H1 (cell line): ENCODE data around the gene ZNF674. TPM values are rescaled to one million over a fixed set of nuclear protein-coding genes. Genes with fewer than 3 reads are reported as not detected.

Experiments
- CTCF ChIA-PET: fragments of 300-600 bp; sonication (Branson Sonifier 250); formaldehyde crosslinking; loops from one replicate; lab custom pipeline; 2021; ENCODE audit not compliant: partially characterized antibody; lab: Charles Lee
- POLR2A ChIA-PET: fragments of 300-600 bp; sonication (Branson Sonifier 250); formaldehyde crosslinking; loops from one replicate; lab custom pipeline; 2021; ENCODE audit warnings: inconsistent platforms; ENCODE audit not compliant: partially characterized antibody; lab: Charles Lee
- DNase-seq, 2 experiments: peaks; one replicate each; pipeline versions ENCODE4 v3.0.0 to v3.0.0-alpha.2; 2010 to 2022; ENCODE audit warnings: low spot score in 2 of 2, low read depth in 1 of 2, mixed read lengths in 1 of 2
- FAIRE-seq: peaks from 2 replicates; lab custom pipeline; 2011; peaks lifted over from hg19 to GRCh38; lab: Jason Lieb, UNC
- H2AFZ ChIP-seq: 2 replicates; pipeline ENCODE4 v1.8.1; 2012; ENCODE audit warnings: low read length, inconsistent platforms
- H2AK5ac ChIP-seq: 2 replicates; pipeline ENCODE4 v1.6.1; 2013; ENCODE audit warnings: low read depth, low read length
- H2BK120ac ChIP-seq: replicated peaks from 2 replicates; pipeline ENCODE3; 2013; ENCODE audit warnings: low read depth, low read length, inconsistent platforms
- H2BK12ac ChIP-seq: 2 replicates; pipeline ENCODE4 v1.6.1; 2013; ENCODE audit warnings: low read depth, low read length
- H2BK15ac ChIP-seq: 2 replicates; pipeline ENCODE4 v1.6.1; 2013; ENCODE audit warnings: low read length
- H2BK20ac ChIP-seq: 2 replicates; pipeline ENCODE4 v1.6.1; 2013; ENCODE audit warnings: low read length
- H2BK5ac ChIP-seq: 2 replicates; pipeline ENCODE4 v1.6.1; 2013; ENCODE audit warnings: low read depth, low read length
- H3K14ac ChIP-seq: 2 replicates; pipeline ENCODE4 v1.6.1; 2013; ENCODE audit warnings: inconsistent platforms; ENCODE audit not compliant: insufficient read length
- H3K18ac ChIP-seq: 2 replicates; pipeline ENCODE4 v1.6.1; 2013; ENCODE audit warnings: low read length; ENCODE audit errors: extremely low read depth
- H3K23ac ChIP-seq: 2 replicates; pipeline ENCODE4 v1.6.1; 2013; ENCODE audit warnings: inconsistent platforms; ENCODE audit not compliant: insufficient read length
- H3K23me2 ChIP-seq: 2 replicates; pipeline ENCODE4 v1.6.1; 2013; ENCODE audit warnings: low read depth, low read length
- H3K27ac ChIP-seq: 2 replicates; pipeline ENCODE4 v1.6.1; 2011; ENCODE audit warnings: low read depth, low read length, inconsistent platforms
- H3K27me3 ChIP-seq, 4 experiments: replicated peaks in 1 of 4; 1 replicate in 1 of 4; 2 replicates in 3 of 4; pipeline versions ENCODE4 v1.6.1 to v1.8.1; 2011 to 2013; ENCODE audit warnings: low read length in 3 of 4, mild to moderate bottlenecking in 3 of 4, inconsistent platforms in 2 of 4, mixed read lengths in 2 of 4, moderate library complexity in 1 of 4; ENCODE audit not compliant: control insufficient read depth in 3 of 4, insufficient read depth in 3 of 4; ENCODE audit errors: extremely low read depth in 1 of 4
- H3K36me3 ChIP-seq, 4 experiments: 2 replicates each; pipeline versions ENCODE4 v1.6.1 to v1.8.1; 2011 to 2013; ENCODE audit warnings: mild to moderate bottlenecking in 4 of 4, low read length in 3 of 4, moderate library complexity in 2 of 4, control low read depth in 1 of 4, inconsistent platforms in 1 of 4; ENCODE audit not compliant: insufficient read depth in 4 of 4, control insufficient read depth in 2 of 4
- H3K4ac ChIP-seq: replicated peaks from 2 replicates; pipeline ENCODE3; 2013; ENCODE audit warnings: low read length, low read depth, mixed read lengths, inconsistent platforms; ENCODE audit not compliant: insufficient read length
- H3K4me1 ChIP-seq, 4 experiments: replicated peaks in 1 of 4; 1 replicate in 1 of 4; 2 replicates in 3 of 4; pipeline versions ENCODE4 v1.6.1 to v1.8.1; 2011 to 2013; ENCODE audit warnings: low read length in 3 of 4, inconsistent platforms in 2 of 4, mixed read lengths in 1 of 4; ENCODE audit not compliant: insufficient read depth in 4 of 4, control insufficient read depth in 3 of 4
- H3K4me2 ChIP-seq, 2 experiments: 2 replicates each; pipeline versions ENCODE4 v1.6.1 to v1.8.1; 2011 to 2013; ENCODE audit warnings: low read depth in 2 of 2, low read length in 2 of 2, control low read depth in 1 of 2, inconsistent platforms in 1 of 2, mild to moderate bottlenecking in 1 of 2; ENCODE audit not compliant: insufficient read depth in 1 of 2
- H3K4me3 ChIP-seq, 4 experiments: fragments of 200-600, 300-600 bp in 1 of 4; sonication (generic), shearing (Covaris generic), sonication (Bioruptor Twin) in 1 of 4; 2 replicates each; pipeline versions ENCODE4 v1.5.1 to v1.8.1; 2011 to 2016; ENCODE audit warnings: low read length in 4 of 4, low read depth in 3 of 4, control low read depth in 2 of 4, inconsistent platforms in 2 of 4, mild to moderate bottlenecking in 2 of 4, mixed read lengths in 1 of 4, moderate library complexity in 1 of 4; ENCODE audit not compliant: insufficient read depth in 2 of 4; ENCODE audit errors: extremely low read depth in 1 of 4
- H3K56ac ChIP-seq: replicated peaks from 2 replicates; pipeline ENCODE3; 2013; ENCODE audit warnings: low read depth, mild to moderate bottlenecking, mixed read lengths, low read length, inconsistent platforms; ENCODE audit not compliant: insufficient read length
- H3K79me1 ChIP-seq: 2 replicates; pipeline ENCODE4 v1.6.1; 2013; ENCODE audit warnings: low read depth, low read length, control low read depth
- H3K79me2 ChIP-seq, 2 experiments: 2 replicates each; pipeline versions ENCODE4 v1.6.1 to v1.8.1; 2012 to 2013; ENCODE audit warnings: low read length in 2 of 2, mild to moderate bottlenecking in 2 of 2, inconsistent platforms in 1 of 2; ENCODE audit not compliant: insufficient read depth in 2 of 2, control insufficient read depth in 1 of 2
- H3K9ac ChIP-seq, 4 experiments: replicated peaks in 1 of 4; 1 replicate in 1 of 4; 2 replicates in 3 of 4; pipeline versions ENCODE4 v1.6.1 to v1.8.1; 2011 to 2013; ENCODE audit warnings: low read depth in 3 of 4, low read length in 3 of 4, control low read depth in 2 of 4, mild to moderate bottlenecking in 2 of 4, moderate library complexity in 2 of 4, inconsistent platforms in 1 of 4; ENCODE audit errors: extremely low read depth in 1 of 4
- H3K9me3 ChIP-seq, 2 experiments: 2 replicates each; pipeline versions ENCODE4 v1.6.1 to v1.8.1; 2012 to 2013; ENCODE audit warnings: mild to moderate bottlenecking in 2 of 2, moderate library complexity in 2 of 2, control low read depth in 1 of 2, inconsistent platforms in 1 of 2, low read depth in 1 of 2, low read length in 1 of 2, mixed read lengths in 1 of 2; ENCODE audit not compliant: insufficient read depth in 2 of 2
- H4K20me1 ChIP-seq, 2 experiments: replicated peaks in 1 of 2; 2 replicates each; pipeline versions ENCODE3 to v1.8.1; 2011 to 2013; ENCODE audit warnings: inconsistent platforms in 2 of 2, low read length in 2 of 2, mild to moderate bottlenecking in 1 of 2; ENCODE audit not compliant: insufficient read depth in 2 of 2, control insufficient read depth in 1 of 2
- H4K5ac ChIP-seq: 2 replicates; pipeline ENCODE4 v1.6.1; 2013; ENCODE audit warnings: low read length, low read depth, mixed read lengths, inconsistent platforms; ENCODE audit not compliant: insufficient read length
- H4K8ac ChIP-seq: 2 replicates; pipeline ENCODE4 v1.8.0; 2013; ENCODE audit warnings: mild to moderate bottlenecking, moderate library complexity, low read length, inconsistent platforms; ENCODE audit not compliant: insufficient read depth; ENCODE audit errors: extremely low read depth
- H4K91ac ChIP-seq: replicated peaks from 2 replicates; pipeline ENCODE3; 2013; ENCODE audit warnings: low read length, mixed read lengths, inconsistent platforms; ENCODE audit not compliant: insufficient read length
- BACH1 ChIP-seq: IDR thresholded peaks from 2 replicates; pipeline ENCODE4 v1.6.1; 2012; ENCODE audit warnings: low read length, improper control_type of control experiment
- CHD1 ChIP-seq: IDR thresholded peaks from 2 replicates; pipeline ENCODE4 v1.6.1; 2012; ENCODE audit warnings: low read depth, low read length, improper control_type of control experiment
- GABPA ChIP-seq: IDR thresholded peaks from 2 replicates; pipeline ENCODE4 v1.6.1; 2011; ENCODE audit warnings: mild to moderate bottlenecking, low read length, moderate library complexity, borderline replicate concordance; ENCODE audit not compliant: insufficient read depth
- HDAC6 ChIP-seq: IDR thresholded peaks from one replicate; pipeline ENCODE4 v1.7.1; 2012; ENCODE audit warnings: low read depth, mild to moderate bottlenecking, inconsistent platforms, low read length, moderate library complexity
- KDM4A ChIP-seq: IDR thresholded peaks from one replicate; pipeline ENCODE4 v1.7.1; 2012; ENCODE audit warnings: low read depth, mild to moderate bottlenecking, moderate library complexity, low read length, inconsistent platforms; ENCODE audit not compliant: severe bottlenecking
- NANOG ChIP-seq: IDR thresholded peaks from 2 replicates; pipeline ENCODE4 v1.6.1; 2011; ENCODE audit warnings: low read length, low read depth, mild to moderate bottlenecking, inconsistent platforms; ENCODE audit not compliant: insufficient read depth, poor library complexity, severe bottlenecking
- NRF1 ChIP-seq: IDR thresholded peaks from 2 replicates; pipeline ENCODE4 v1.6.1; 2011; ENCODE audit warnings: mild to moderate bottlenecking, low read depth, low read length, improper control_type of control experiment
- RBBP5 ChIP-seq: IDR thresholded peaks from 2 replicates; pipeline ENCODE4 v1.7.1; 2012; ENCODE audit warnings: low read depth, mild to moderate bottlenecking, inconsistent platforms, low read length, moderate library complexity, borderline replicate concordance
- SIRT6 ChIP-seq: IDR thresholded peaks from one replicate; pipeline ENCODE4 v1.7.1; 2012; ENCODE audit warnings: low read length, inconsistent platforms
- TBP ChIP-seq: IDR thresholded peaks from 2 replicates; pipeline ENCODE4 v1.6.1; 2011; ENCODE audit warnings: low read depth, low read length, improper control_type of control experiment
- WGBS, 2 experiments: shearing (Covaris generic) in 1 of 2; methylation state at CpG; one replicate each; pipeline versions ENCODE4 v1.1.6 to v1.1.7; 2013 to 2015; ENCODE audit warnings: low lambda C conversion rate in 2 of 2, mixed read lengths in 2 of 2, inconsistent platforms in 1 of 2, low coverage in 1 of 2, missing lambda C conversion rate in 1 of 2; ENCODE audit not compliant: insufficient replicate concordance in 2 of 2, insufficient coverage in 1 of 2, insufficient read length in 1 of 2; ENCODE audit errors: extremely low coverage in 1 of 2, missing lambda C conversion rate in 1 of 2; 5-methylcytosine and 5-hydroxymethylcytosine counted together
- polyA plus RNA-seq, 7 experiments: library from polyadenylated mRNA; depleted of rRNA in 3 of 7; stranded (reverse) in 5 of 7; unstranded in 2 of 7; fragments of >200 nt in 5 of 7; fragments of 200-250 nt in 2 of 7; gene quantifications; 1 replicate in 5 of 7; 2 replicates in 1 of 7; 4 replicates in 1 of 7; pipeline versions ENCODE4 v1.2.1 to v1.2.3, GENCODE V29; 2011 to 2013; ENCODE audit warnings: missing spikeins in 2 of 7, mixed read lengths in 2 of 7
- total RNA-seq: library from RNA; stranded (reverse); fragmentation: NEBNext Ultra II Directional; extraction: Animal tissue kit (Norgen Biotek cat#: 25700); gene quantifications from 2 replicates; pipeline ENCODE4 v1.2.1, GENCODE V29; 2021
- TF ChIP-seq, protein P1 (sequence below): IDR thresholded peaks from 2 replicates; pipeline ENCODE4 v1.6.1; 2011; ENCODE audit warnings: low read length, improper control_type of control experiment

Gene ZNF674
- total and polyA plus RNA-seq, 2 of the 8 experiments (the other 6 are each of a cell fraction or from before 2014, with no cell fraction given), result 2.0 to 7.4 TPM

DNA sequence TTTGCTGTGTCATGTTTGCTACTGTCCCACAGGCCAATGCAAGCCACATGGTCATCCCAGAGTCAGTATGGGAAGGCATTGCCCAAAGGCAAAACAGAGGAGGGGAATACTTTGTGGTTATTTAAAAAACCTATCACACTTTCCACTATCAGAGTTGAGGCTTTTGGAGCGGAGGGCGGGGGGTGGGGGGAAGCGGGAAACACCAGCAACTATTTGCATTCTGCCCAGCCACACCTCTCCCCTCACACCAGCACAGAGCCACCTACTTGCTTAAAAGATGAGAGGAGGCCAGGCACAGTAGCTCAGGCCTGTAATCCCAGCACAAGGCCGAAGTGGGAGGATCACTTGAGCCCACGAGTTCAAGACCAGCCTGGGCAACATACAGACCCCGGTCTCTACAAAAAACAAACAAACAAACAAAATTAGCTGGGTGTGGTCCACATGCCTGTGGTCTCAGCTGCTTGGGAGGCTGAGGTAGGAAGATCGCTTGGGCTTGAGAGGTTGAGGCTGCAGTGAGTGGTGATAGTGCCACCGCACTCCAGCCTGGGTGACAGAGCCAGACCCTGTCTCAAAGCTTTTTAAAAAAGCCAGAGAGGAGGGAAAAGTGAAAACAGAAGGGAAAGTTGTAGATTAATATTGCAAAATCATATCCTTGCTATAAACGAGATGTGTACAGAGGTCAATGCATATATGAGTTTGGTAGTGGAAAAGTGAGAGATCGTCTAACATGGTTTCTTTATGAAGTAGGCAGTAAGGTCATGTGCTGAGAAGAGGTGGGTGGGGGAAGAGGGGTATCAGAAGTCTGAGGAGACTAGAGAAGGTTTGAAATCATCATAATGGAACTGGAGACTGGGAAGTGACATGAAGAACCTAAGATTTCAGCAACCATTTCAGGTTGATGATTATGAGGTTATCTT is 26.5 kb upstream of the ZNF674 start:
- H3K27me3 ChIP-seq, result no peaks in the 10 kb centered on the region; a peak in 1 of 7 replicates
- no peak overlapping the region for H2BK120ac ChIP-seq
- no peak overlapping the region for H2BK20ac ChIP-seq
- H3K9ac ChIP-seq, result no peak overlapping the region
- ChIA-PET CTCF (interaction anchor here (1.1 kb wide), 1 partner anchor 86 kb away, joined by 3 read pairs; no protein-coding TSS in a partner anchor), POLR2A (interaction anchor here (1.5 kb wide), 1 partner anchor 20 kb away, joined by 4 read pairs; no protein-coding TSS in a partner anchor)
- H2BK12ac ChIP-seq, result no peak overlapping the region
- no peak overlapping the region for H3K4ac ChIP-seq
- H2BK5ac ChIP-seq, result no peak overlapping the region
- 73% methylated on average over 5 of the region's 10 CpGs; no CpG with 5 or more reads in 1 of the 2 experiments for whole genome bisulfite sequencing, 2 experiments
- FAIRE-seq (no peak), DNase-seq (no peak)
- H3K23ac ChIP-seq, result no peak overlapping the region
- peaks cover 0 to 4% of the 10 kb centered on the region in 2 experiments for H4K20me1 ChIP-seq
- H3K4me3 ChIP-seq, result no peak overlapping the region
- no peak overlapping the region for H3K4me2 ChIP-seq
- H3K9me3 ChIP-seq, result no peaks in the 10 kb centered on the region
- no peaks in the 10 kb centered on the region for H3K79me1 ChIP-seq
- H2AK5ac ChIP-seq, result no peak overlapping the region
- H3K4me1 ChIP-seq, result peaks cover 0 to 10% (median 1%) of the 10 kb centered on the region in 4 experiments; a peak in 3 of 7 replicates
- no peak overlapping the region for H2AFZ ChIP-seq
- H4K5ac ChIP-seq, result no peak overlapping the region
- H4K91ac ChIP-seq, result no peak overlapping the region
- peaks cover 6% of the 10 kb centered on the region for H3K23me2 ChIP-seq
- no peak overlapping the region for H2BK15ac ChIP-seq
- H3K56ac ChIP-seq, result no peak overlapping the region
- no peak overlapping the region for H4K8ac ChIP-seq
- no peak overlapping the region for H3K27ac ChIP-seq
- H3K18ac ChIP-seq, result no peak overlapping the region
- no peaks in the 10 kb centered on the region for H3K36me3 ChIP-seq
- no peak overlapping the region for H3K14ac ChIP-seq
- H3K79me2 ChIP-seq, result peaks cover 0 to 14% of the 10 kb centered on the region in 2 experiments; a peak in 2 of 4 replicates
- no peak for TF ChIP-seq SIRT6
- TF ChIP-seq KDM4A, result no peak
- TF ChIP-seq, protein P1, sequence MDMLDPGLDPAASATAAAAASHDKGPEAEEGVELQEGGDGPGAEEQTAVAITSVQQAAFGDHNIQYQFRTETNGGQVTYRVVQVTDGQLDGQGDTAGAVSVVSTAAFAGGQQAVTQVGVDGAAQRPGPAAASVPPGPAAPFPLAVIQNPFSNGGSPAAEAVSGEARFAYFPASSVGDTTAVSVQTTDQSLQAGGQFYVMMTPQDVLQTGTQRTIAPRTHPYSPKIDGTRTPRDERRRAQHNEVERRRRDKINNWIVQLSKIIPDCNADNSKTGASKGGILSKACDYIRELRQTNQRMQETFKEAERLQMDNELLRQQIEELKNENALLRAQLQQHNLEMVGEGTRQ, result no peak
- no peak for TF ChIP-seq CHD1
- no peak for TF ChIP-seq TBP
- TF ChIP-seq HDAC6, result no peak
- no peak for TF ChIP-seq NANOG
- no peak for TF ChIP-seq NRF1
- TF ChIP-seq BACH1, result no peak
- no peak for TF ChIP-seq RBBP5
- TF ChIP-seq GABPA, result no peak
